ENCODE results near the gene C4B.
"Not testable (repeated sequence)": the region's sequence is repeated elsewhere in the genome, so short reads cannot be mapped to it uniquely, and the experiment has no call there.

GRCh38 chr6:32013738-32014137 is 857 bp upstream of the C4B start:
- not testable (repeated sequence) for TF ChIP-seq CTCF (IDR thresholded peaks at IDR 0.05); SIN3A (IDR thresholded peaks at IDR 0.05; ENCODE audit: borderline replicate concordance, insufficient read depth, low read depth, low read length)
